Right lobe of liver (tissue), 6 donors: ENCODE measurements around the gene GET3. TPM values are rescaled to one million over a fixed set of nuclear protein-coding genes. Genes with fewer than 3 reads are reported as not detected.
"Not testable (repeated sequence)": the region's sequence is repeated elsewhere in the genome, so short reads cannot be mapped to it uniquely, and the experiment has no call there.

Experiments used
- ATAC-seq, 4 donors: fragments of 200-7000 bp; cut with Tn5 transposase; one replicate each; pipeline ENCODE4 v1.9.1; 2020; ENCODE audit warnings: mild to moderate bottlenecking in 4 of 4, moderate library complexity in 4 of 4
- DNase-seq, 3 donors: peaks; one replicate each; pipeline ENCODE4 v3.0.0-alpha.2; 2020
- H3K27ac ChIP-seq, 3 donors: fragments of 200-600 bp; one replicate each; pipeline ENCODE4 v1.8.0; 2022
- H3K27me3 ChIP-seq, 2 donors: fragments of 200-600 bp; one replicate each; pipeline ENCODE4 v1.8.0; 2022
- H3K36me3 ChIP-seq, 4 donors: fragments of 200-600 bp; sonication (generic) in 1 of 4; one replicate each; pipeline versions ENCODE4 v1.5.1 to v1.8.0; 2017 to 2022; ENCODE audit warnings: control low read depth in 1 of 4
- H3K4me1 ChIP-seq, 4 donors: fragments of 200-600 bp; sonication (generic) in 1 of 4; one replicate each; pipeline versions ENCODE4 v1.5.1 to v1.8.0; 2017 to 2022; ENCODE audit warnings: control low read depth in 1 of 4
- H3K4me3 ChIP-seq, 3 donors: fragments of 200-600 bp; one replicate each; pipeline ENCODE4 v1.8.0; 2022
- H3K9me3 ChIP-seq, 4 donors: fragments of 200-600 bp; sonication (generic) in 1 of 4; one replicate each; pipeline versions ENCODE4 v1.5.1 to v1.8.0; 2017 to 2022; ENCODE audit warnings: control low read depth in 1 of 4
- CTCF ChIP-seq, 4 donors: fragments of 200-600 bp in 3 of 4; fragments of 450-650 bp in 1 of 4; IDR thresholded peaks; one replicate each; pipeline versions ENCODE4 v1.5.1 to v1.8.0; 2016 to 2022; ENCODE audit warnings: antibody characterized with exemption in 4 of 4, mild to moderate bottlenecking in 2 of 4
- POLR2A ChIP-seq: fragments of 450-650 bp; IDR thresholded peaks from one replicate; pipeline ENCODE4 v1.6.1; 2017; ENCODE audit warnings: antibody characterized with exemption, mild to moderate bottlenecking
- WGBS: methylation state at CpG from one replicate; pipeline ENCODE4 v1.1.6; 2018; ENCODE audit warnings: low coverage, low lambda C conversion rate; ENCODE audit not compliant: insufficient coverage; ENCODE audit errors: missing lambda C conversion rate; 5-methylcytosine and 5-hydroxymethylcytosine counted together
- intact Hi-C, 2 donors: fragments of 100-400 bp; cut with DNase I; formaldehyde crosslinking; loops; one replicate each; pipeline versions ENCODE4 v1.11.2 to v1.14.1; 2022
- total RNA-seq, 6 experiments: library from RNA; depleted of rRNA in 2 of 6; stranded (reverse); fragments of >200 nt in 2 of 6; fragmentation: NEBNext Ultra II Directional in 3 of 6; extraction: Animal tissue kit (Norgen Biotek cat#: 25700) in 3 of 6; gene quantifications; one replicate each; pipeline versions ENCODE4 v1.1.0 to v1.2.4, GENCODE V29; 2016 to 2023
- donor health status: DM: no; HTN: yes; CAD: no.
- donor health status: DM: no; HTN: no; CAD: no.
- donor health status: DM: no; HTN: no; CAD: no.
- donor health status: DM: no; HTN: yes; CAD: no.
- donor health status: DM: no; HTN: yes; CAD: no.

Gene GET3
- total RNA-seq, 6 experiments from 2014 or later: 22.3 to 35.8 (median 25.8) TPM

DNA sequence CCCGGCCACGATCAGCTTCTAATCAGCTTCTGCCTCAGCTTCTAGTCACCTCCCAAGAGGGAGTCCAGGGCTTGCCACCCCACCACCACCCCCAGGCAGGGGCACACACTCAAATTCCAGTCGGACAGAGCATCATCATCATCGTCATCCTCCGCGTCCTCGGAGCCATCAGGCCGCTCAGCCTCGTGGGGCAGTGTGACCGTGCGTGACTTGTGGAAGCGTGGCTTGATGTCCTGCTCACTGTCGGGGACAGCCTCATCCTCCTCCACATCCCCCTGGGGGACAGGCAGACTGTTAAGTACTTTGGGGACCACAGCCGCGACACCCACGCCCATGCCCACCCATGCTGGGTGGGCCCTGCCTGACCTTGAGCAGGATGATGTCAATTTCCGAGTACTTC, 26.1 kb upstream of the GET3 start:
- no peak overlapping the region for H3K4me3 ChIP-seq
- WGBS: 92% methylated on average over 2 of the region's 17 CpGs
- intact Hi-C loops: no loop called here
- TF ChIP-seq CTCF (IDR thresholded peaks at IDR 0.05) (no peak), POLR2A (no peak)
- no peak overlapping the region for H3K27ac ChIP-seq
- no peak for ATAC-seq
- peaks cover 23 to 74% (median 47%) of the 10 kb centered on the region in 4 donors for H3K36me3 ChIP-seq
- H3K4me1 ChIP-seq: peaks cover 0 to 3% (median 0%) of the 10 kb centered on the region in 4 donors
- no peak for DNase-seq
- H3K9me3 ChIP-seq: no peaks in the 10 kb centered on the region
- H3K27me3 ChIP-seq: no peaks in the 10 kb centered on the region

DNA sequence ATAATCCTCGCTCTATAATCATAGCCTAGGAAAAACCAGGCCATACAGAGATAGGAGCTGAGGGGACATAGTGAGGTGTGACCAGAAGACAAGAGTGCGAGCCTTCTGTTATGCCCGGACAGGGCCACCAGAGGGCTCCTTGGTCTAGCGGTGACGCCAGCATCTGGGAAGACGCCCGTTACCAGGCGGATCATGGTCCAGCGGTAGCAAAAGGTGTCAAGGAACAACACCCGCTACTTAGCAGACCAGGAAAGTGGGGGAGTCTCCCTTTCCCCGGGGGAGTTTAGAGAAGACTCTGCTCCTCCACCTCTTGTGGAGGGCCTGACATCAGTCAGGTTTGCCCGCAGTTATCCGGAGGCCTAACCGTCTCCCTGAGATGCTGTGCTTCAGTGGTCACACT, 25.2 kb upstream of the GET3 start:
- H3K4me1 ChIP-seq, H3K27me3 ChIP-seq, intact Hi-C loops, H3K9me3 ChIP-seq, ATAC-seq, H3K4me3 ChIP-seq, DNase-seq, H3K27ac ChIP-seq: not testable (repeated sequence)
- H3K36me3 ChIP-seq: peaks cover 23 to 65% (median 41%) of the 10 kb centered on the region in 4 donors
- TF ChIP-seq CTCF (IDR thresholded peaks at IDR 0.05): peak; percentile 35 to 47 (median 39)
- 40% methylated on average over 3 of the region's 14 CpGs for WGBS

DNA sequence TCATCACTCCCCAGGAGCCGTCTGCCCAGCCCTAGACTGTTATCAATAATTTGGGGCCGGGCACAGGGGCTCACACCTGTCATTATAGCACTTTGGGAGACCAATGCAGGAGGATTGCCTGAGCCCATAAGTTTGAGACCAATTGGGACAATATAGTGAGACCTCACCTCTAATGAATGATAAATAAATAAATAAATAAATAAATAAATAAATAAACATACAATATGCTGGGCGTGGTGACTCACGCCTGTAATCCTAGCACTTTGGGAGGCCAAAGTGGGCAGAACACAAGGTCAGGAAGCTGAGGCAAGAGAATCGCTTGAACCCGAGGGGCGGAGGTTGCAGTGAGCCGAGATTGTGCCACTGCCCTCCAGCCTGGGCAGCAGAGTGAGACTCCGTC, 24.0 kb upstream of the GET3 start:
- peaks cover 23 to 62% (median 39%) of the 10 kb centered on the region in 4 donors for H3K36me3 ChIP-seq
- H3K4me1 ChIP-seq, H3K4me3 ChIP-seq, intact Hi-C loops, DNase-seq, H3K27ac ChIP-seq, ATAC-seq, H3K27me3 ChIP-seq, H3K9me3 ChIP-seq: not testable (repeated sequence)
- 92% methylated on average over 7 of the region's 9 CpGs for WGBS

DNA sequence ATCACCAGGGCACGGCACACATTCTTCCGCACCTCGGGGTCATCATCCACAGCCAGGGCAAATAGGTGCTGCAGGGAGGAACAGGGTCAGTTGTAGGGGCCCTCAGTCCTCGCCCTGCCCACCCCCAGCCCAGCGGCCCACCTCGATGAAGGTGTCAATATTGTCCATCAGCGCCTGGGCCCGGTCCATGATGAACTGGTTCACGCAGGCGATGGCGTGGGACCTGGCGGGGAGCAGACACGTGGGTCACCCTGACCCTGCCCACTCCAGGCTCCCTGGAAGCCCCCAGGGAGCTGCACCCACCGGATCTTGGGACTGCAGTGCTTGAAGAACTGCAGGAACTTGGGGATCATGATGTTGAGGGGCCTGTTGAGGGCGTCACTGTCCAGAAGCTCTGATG, 22.2 kb upstream of the GET3 start:
- no peak for DNase-seq
- Histone ChIP-seq H3K9me3 (no peaks in the 10 kb centered on the region), H3K27me3 (no peaks in the 10 kb centered on the region), H3K4me1 (peaks cover 0 to 3% (median under 1%) of the 10 kb centered on the region in 4 donors), H3K27ac (no peak overlapping the region), H3K4me3 (no peak overlapping the region), H3K36me3 (peaks cover 23 to 54% (median 38%) of the 10 kb centered on the region in 4 donors)
- ATAC-seq: no peak
- WGBS: no CpG with 5 or more reads among the region's 15 CpGs
- no peak for TF ChIP-seq POLR2A
- TF ChIP-seq CTCF (IDR thresholded peaks at IDR 0.05): no peak
- intact Hi-C loops: no loop called here

GRCh38 chr19:12715929-12716328, 21.4 kb upstream of the GET3 start:
- H3K9me3 ChIP-seq: no peaks in the 10 kb centered on the region
- intact Hi-C loops: no loop called here
- ATAC-seq (peak in 1 of 4 donors; percentile 40), DNase-seq (no peak)
- peaks cover 16 to 46% (median 33%) of the 10 kb centered on the region in 4 donors for H3K36me3 ChIP-seq
- H3K4me3 ChIP-seq: no peak overlapping the region
- H3K4me1 ChIP-seq: peaks cover 0 to 7% (median under 1%) of the 10 kb centered on the region in 4 donors
- no peak overlapping the region for H3K27ac ChIP-seq
- H3K27me3 ChIP-seq: no peaks in the 10 kb centered on the region
- WGBS: 77% methylated on average over 2 of the region's 3 CpGs
- TF ChIP-seq POLR2A (no peak), CTCF (IDR thresholded peaks at IDR 0.05) (no peak)
